Lower leg skin (tissue), 4 donors: Measurements from ENCODE around the gene NCKAP5. TPM values are rescaled to one million over a fixed set of nuclear protein-coding genes. Genes with fewer than 3 reads are reported as not detected.

Experiments
- DNase-seq, 2 donors: peaks; one replicate each; pipeline ENCODE4 v3.0.0-alpha.2; 2019; ENCODE audit warnings: low spot score in 2 of 2
- H3K4me3 ChIP-seq: fragments of 200-600 bp; sonication (generic); 2 replicates; pipeline ENCODE4 v1.5.1; 2017; ENCODE audit warnings: mild to moderate bottlenecking, low read depth; ENCODE audit not compliant: poor library complexity, severe bottlenecking
- POLR2A ChIP-seq, 2 donors: fragments of 450-650 bp; IDR thresholded peaks; one replicate each; pipeline ENCODE4 v1.6.1; 2016 to 2017; ENCODE audit warnings: antibody characterized with exemption in 2 of 2, mild to moderate bottlenecking in 1 of 2, moderate library complexity in 1 of 2
- WGBS, 2 donors: methylation state at CpG; one replicate each; pipeline ENCODE4 v1.1.5; 2018; 5-methylcytosine and 5-hydroxymethylcytosine counted together
- intact Hi-C: fragments of 100-400 bp; cut with DNase I; formaldehyde crosslinking; loops from one replicate; pipeline ENCODE4 v1.15.0; 2023; ENCODE audit warnings: low total_unique reads
- total RNA-seq, 4 donors: library from RNA; depleted of rRNA; stranded (reverse); fragments of >200 nt; gene quantifications; one replicate each; pipeline ENCODE4 v1.1.0, GENCODE V29; 2016
- TF ChIP-seq, protein P1 (sequence below), 3 donors: fragments of 450-650 bp; IDR thresholded peaks; one replicate each; pipeline ENCODE4 v1.5.1; 2016; ENCODE audit warnings: antibody characterized with exemption in 3 of 3, mild to moderate bottlenecking in 3 of 3, moderate library complexity in 2 of 3

The NCKAP5 gene
- total RNA-seq, 4 donors from 2014 or later: 2.0 to 5.1 (median 3.6) TPM

DNA sequence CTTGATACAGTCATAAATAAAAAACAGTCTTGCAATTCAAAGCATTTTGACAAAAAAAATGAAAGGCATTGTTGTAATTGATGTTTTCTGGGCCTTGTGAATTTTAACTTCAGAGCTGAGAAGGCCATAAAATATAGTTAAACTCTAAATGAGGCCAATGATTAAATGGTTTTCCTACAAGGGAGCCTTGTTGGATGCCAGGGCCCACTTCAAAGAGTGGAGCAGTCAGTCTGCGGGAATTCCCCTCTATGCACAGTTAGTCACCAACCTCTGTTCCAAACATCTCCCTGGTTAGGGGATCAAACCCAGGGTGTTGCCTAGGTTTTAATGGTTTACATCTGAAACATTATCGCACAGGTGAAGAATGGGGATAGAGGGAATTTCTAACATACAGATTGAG, 143.4 kb downstream of the NCKAP5 start:
- 54 to 64% methylated on average over 2 of the region's 2 CpGs for WGBS, 2 donors
- intact Hi-C loops: no loop called here
- TF ChIP-seq, protein P1, sequence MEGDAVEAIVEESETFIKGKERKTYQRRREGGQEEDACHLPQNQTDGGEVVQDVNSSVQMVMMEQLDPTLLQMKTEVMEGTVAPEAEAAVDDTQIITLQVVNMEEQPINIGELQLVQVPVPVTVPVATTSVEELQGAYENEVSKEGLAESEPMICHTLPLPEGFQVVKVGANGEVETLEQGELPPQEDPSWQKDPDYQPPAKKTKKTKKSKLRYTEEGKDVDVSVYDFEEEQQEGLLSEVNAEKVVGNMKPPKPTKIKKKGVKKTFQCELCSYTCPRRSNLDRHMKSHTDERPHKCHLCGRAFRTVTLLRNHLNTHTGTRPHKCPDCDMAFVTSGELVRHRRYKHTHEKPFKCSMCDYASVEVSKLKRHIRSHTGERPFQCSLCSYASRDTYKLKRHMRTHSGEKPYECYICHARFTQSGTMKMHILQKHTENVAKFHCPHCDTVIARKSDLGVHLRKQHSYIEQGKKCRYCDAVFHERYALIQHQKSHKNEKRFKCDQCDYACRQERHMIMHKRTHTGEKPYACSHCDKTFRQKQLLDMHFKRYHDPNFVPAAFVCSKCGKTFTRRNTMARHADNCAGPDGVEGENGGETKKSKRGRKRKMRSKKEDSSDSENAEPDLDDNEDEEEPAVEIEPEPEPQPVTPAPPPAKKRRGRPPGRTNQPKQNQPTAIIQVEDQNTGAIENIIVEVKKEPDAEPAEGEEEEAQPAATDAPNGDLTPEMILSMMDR (IDR thresholded peaks at IDR 0.05): no peak
- no peak for TF ChIP-seq POLR2A (IDR thresholded peaks at IDR 0.05)
- no peak for DNase-seq
- H3K4me3 ChIP-seq: no peak overlapping the region

DNA sequence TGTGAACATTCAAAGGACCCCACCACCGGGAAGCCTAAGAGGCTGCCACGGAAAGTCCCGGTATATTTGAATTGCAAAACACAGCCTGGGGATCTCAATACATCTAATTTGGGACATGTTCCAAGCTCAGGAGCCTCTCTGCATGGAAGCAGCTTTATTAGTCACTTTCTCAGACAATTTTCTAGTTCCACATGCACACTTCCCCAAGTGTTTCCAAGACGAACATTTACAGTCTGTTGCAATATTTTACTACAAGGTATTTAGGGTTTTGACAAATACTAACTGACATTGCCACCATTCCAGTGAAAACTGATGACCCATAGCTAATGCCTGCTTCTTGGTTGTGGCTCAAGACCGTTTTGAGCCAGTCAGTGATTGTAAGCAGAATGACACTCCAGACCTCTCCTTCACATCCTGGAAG, 145.3 kb downstream of the NCKAP5 start:
- H3K4me3 ChIP-seq: no peak overlapping the region
- intact Hi-C loops: no loop called here
- 26 to 39% methylated on average over 5 of the region's 5 CpGs for WGBS, 2 donors
- DNase-seq: no peak
- TF ChIP-seq POLR2A (IDR thresholded peaks at IDR 0.05): no peak
- TF ChIP-seq, protein P1 (IDR thresholded peaks at IDR 0.05): no peak

DNA sequence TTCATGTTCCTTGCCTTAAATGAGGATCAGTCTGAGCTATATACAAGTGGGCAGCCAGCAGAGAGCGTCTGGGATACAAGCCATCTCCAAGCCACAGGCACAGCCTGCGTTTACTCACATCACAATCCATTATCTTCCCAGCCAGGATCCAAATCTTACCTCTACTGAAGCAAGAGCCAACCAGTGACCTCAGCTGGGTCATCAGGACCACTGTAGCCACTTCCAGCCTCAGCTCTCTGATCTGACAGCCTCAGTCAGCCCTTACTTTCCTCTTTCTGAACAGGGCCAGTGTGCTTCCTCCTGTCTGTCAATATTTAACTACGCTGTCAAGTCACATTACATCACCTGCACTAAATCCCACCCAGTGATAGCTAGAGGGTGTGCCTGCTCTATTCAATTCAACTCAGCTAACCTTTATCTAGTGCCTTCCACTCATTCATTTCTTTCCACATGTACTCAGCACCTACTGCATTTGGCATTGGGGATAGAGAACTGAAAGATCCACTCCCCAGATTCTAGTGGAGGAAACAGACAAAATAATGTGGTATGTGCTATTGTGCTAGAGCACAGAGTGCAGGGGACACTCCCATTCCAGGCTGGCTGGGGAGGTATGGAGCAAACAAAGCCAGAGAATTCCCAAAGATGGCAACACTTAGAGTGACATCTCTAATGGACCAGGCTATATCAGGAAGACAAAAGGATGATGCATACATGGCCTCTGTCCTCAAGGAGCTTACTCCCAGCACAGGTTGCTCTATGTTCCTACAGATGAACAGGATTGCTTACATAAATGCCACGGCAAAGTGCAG, 146.5 kb downstream of the NCKAP5 start:
- WGBS, 2 donors: 54 to 58% methylated on average over 4 of the region's 4 CpGs
- H3K4me3 ChIP-seq: no peak overlapping the region
- intact Hi-C loops: no loop called here
- peak in 1 of 2 donors; percentile 5 for DNase-seq
- TF ChIP-seq, protein P1 (IDR thresholded peaks at IDR 0.05): no peak
- no peak for TF ChIP-seq POLR2A (IDR thresholded peaks at IDR 0.05)

DNA sequence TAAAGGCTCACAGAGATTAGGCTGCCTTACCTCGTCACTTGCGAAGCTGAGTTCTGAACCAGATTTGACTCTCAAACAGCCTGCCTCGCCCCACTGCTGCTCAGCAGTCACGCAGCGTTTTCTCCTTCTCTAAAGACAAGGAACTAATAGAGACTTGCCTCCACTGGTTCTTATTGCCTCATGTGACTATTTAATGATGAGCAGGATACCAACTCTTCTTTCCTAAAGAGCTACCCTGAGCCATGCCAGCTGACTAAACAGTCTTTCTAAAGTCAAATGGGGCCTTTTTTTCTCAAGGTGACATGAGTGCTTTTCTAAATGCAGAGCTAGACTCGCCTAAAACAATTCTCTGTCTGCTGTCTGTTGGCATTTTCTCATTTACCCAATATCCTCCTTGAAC, 147.5 kb downstream of the NCKAP5 start:
- no peak overlapping the region for H3K4me3 ChIP-seq
- TF ChIP-seq, protein P1 (IDR thresholded peaks at IDR 0.05): no peak
- no peak for TF ChIP-seq POLR2A (IDR thresholded peaks at IDR 0.05)
- 44 to 52% methylated on average over 6 of the region's 6 CpGs for WGBS, 2 donors
- no peak for DNase-seq
- intact Hi-C loops: no loop called here

DNA sequence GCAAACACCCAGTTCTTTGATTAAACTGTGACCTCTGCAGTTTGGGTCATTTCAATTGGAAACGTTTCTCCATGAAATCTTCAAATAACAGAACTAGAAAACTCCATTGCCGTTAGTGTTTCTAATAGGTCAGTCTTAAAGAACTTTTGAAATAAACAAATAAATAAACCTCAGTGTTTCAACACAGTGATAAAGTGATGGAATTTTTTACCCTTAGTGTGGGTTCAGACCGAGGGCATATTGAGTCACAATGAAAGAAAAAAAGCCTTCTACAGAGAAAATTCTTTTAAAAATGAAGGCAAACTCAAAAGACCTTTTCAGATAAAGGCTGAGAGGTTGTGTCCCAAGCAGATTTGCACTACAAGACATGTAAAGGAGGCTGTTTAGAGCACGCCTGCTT, 149.6 kb downstream of the NCKAP5 start:
- intact Hi-C loops: no loop called here
- no peak for DNase-seq
- no peak for TF ChIP-seq POLR2A (IDR thresholded peaks at IDR 0.05)
- TF ChIP-seq, protein P1 (IDR thresholded peaks at IDR 0.05): no peak
- 59 to 70% methylated on average over 4 of the region's 4 CpGs for WGBS, 2 donors
- H3K4me3 ChIP-seq: no peak overlapping the region
